Measurements from ENCODE around the gene GGACT. TPM values are rescaled to one million over a fixed set of nuclear protein-coding genes. Genes with fewer than 3 reads are reported as not detected.

The GGACT gene
- total and polyA plus RNA-seq, 2 donors from 2014 or later: 9.3 to 15.6 TPM

- H3K36me3 ChIP-seq (ENCODE audit: control insufficient read depth in 2 of 3, insufficient read depth in 3 of 3, low read length in 3 of 3): no peaks in the 10 kb centered on the region
- no peaks in the 10 kb centered on the region for H3K4me1 ChIP-seq (ENCODE audit: control insufficient read depth in 2 of 3, insufficient read depth in 2 of 3, low read depth in 1 of 3, low read length in 3 of 3)
- H3K27me3 ChIP-seq (ENCODE audit: control insufficient read depth, insufficient read depth, low read length): no peaks in the 10 kb centered on the region
- FAIRE-seq: no peak
- TF ChIP-seq, protein P1, sequence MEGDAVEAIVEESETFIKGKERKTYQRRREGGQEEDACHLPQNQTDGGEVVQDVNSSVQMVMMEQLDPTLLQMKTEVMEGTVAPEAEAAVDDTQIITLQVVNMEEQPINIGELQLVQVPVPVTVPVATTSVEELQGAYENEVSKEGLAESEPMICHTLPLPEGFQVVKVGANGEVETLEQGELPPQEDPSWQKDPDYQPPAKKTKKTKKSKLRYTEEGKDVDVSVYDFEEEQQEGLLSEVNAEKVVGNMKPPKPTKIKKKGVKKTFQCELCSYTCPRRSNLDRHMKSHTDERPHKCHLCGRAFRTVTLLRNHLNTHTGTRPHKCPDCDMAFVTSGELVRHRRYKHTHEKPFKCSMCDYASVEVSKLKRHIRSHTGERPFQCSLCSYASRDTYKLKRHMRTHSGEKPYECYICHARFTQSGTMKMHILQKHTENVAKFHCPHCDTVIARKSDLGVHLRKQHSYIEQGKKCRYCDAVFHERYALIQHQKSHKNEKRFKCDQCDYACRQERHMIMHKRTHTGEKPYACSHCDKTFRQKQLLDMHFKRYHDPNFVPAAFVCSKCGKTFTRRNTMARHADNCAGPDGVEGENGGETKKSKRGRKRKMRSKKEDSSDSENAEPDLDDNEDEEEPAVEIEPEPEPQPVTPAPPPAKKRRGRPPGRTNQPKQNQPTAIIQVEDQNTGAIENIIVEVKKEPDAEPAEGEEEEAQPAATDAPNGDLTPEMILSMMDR (IDR thresholded peaks at IDR 0.05; ENCODE audit: borderline replicate concordance, extremely low read depth, insufficient read depth): no peak
- intact Hi-C loops (cut with DNase I): no loop called here
- no peak for DNase-seq
- H3K27ac ChIP-seq (ENCODE audit: low read depth in 2 of 2, low read length in 2 of 2): no peak overlapping the region
- no peak overlapping the region for H3K9ac ChIP-seq (ENCODE audit: low read length in 3 of 3)
- H3K4me3 ChIP-seq (ENCODE audit: low read length in 3 of 3): no peak overlapping the region
- no peaks in the 10 kb centered on the region for H3K9me3 ChIP-seq (ENCODE audit: control insufficient read depth in 2 of 3, insufficient read depth in 1 of 3, low read length in 3 of 3)
Measured at GRCh38 chr13:100483139-100483538, 105.5 kb downstream of the GGACT start.

- DNase-seq (no peak), FAIRE-seq (no peak)
- Histone ChIP-seq H3K4me3 (ENCODE audit: low read length in 3 of 3) (no peak overlapping the region), H3K9ac (ENCODE audit: low read length in 3 of 3) (no peak overlapping the region), H3K9me3 (ENCODE audit: control insufficient read depth in 2 of 3, insufficient read depth in 1 of 3, low read length in 3 of 3) (no peaks in the 10 kb centered on the region), H3K27me3 (ENCODE audit: control insufficient read depth, insufficient read depth, low read length) (no peaks in the 10 kb centered on the region), H3K36me3 (ENCODE audit: control insufficient read depth in 2 of 3, insufficient read depth in 3 of 3, low read length in 3 of 3) (no peaks in the 10 kb centered on the region), H3K27ac (ENCODE audit: low read depth in 2 of 2, low read length in 2 of 2) (no peak overlapping the region), H3K4me1 (ENCODE audit: control insufficient read depth in 2 of 3, insufficient read depth in 2 of 3, low read depth in 1 of 3, low read length in 3 of 3) (no peaks in the 10 kb centered on the region)
- TF ChIP-seq, protein P1 (IDR thresholded peaks at IDR 0.05; ENCODE audit: borderline replicate concordance, extremely low read depth, insufficient read depth): no peak
- intact Hi-C loops (cut with DNase I): no loop called here
Measured at GRCh38 chr13:100480676-100481075, 107.9 kb downstream of the GGACT start.

Other genes starting within 250 kb of the GGACT start
- gene TMTC4, start 86.0 kb upstream of the GGACT start, total RNA-seq: 15.1 TPM
- 10.5 TPM for gene TMTC4, start 86.0 kb upstream of the GGACT start, polyA plus RNA-seq (ENCODE audit: insufficient read depth, low read depth, low replicate concordance)